ENCODE results near the gene CCDC154.

The CCDC154 gene

DNA sequence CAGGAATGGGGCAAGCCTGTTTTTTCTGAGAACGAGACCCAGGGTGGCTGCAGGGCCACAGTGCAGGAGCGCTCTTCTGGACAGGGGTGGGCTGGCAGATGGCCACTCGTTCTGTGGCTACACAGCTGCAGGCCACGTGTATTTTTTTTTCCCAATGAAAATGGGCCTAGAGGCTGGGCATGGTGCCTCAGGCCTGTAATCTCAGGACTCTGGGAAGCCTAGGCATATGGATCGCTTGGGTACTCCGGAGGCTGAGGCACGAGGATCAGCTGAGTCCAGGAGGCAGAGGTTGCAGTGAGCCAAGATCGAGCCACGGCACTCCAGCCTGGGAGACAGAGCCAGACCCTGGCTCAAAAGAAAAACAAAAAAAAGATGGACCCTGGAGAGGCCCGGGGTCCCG lies 36.6 kb downstream of the CCDC154 start:
- peaks cover 0 to 24% of the 10 kb centered on the region in 2 donors for H3K36me3 ChIP-seq (ENCODE audit: control insufficient read depth in 1 of 2, insufficient read depth in 2 of 2, low read length in 2 of 2)

DNA sequence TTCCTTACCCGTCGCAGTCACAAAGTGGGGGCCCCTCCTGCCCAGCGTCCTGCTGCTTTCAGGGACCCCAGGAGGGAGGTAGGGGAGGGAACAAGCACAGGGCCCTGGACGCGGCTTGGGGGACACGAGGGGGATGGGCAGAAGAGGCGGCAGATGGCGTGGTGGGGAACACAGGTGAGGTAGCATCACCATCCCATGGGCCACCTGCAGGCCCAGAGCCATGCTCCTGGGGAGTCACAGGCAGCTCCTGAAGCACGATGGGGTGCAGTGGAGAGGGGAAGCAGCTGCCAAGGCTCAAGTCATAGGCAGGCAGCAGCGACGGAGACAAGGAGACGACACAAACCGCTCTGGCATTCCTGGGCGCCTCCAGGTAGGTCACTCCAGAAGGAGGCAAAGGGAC lies 40.6 kb downstream of the CCDC154 start:
- Histone ChIP-seq H3K36me3 (ENCODE audit: control insufficient read depth in 1 of 2, insufficient read depth in 2 of 2, low read length in 2 of 2) (peaks cover 6 to 51% of the 10 kb centered on the region in 2 donors), H3K4me3 (ENCODE audit: low read depth in 1 of 2, low read length in 2 of 2) (no peak overlapping the region), H3K27ac (ENCODE audit: low read length) (no peak overlapping the region), H3K4me1 (ENCODE audit: control insufficient read depth in 1 of 2, insufficient read depth in 2 of 2, low read length in 2 of 2) (peaks cover 0 to 15% of the 10 kb centered on the region in 2 donors), H3K27me3 (ENCODE audit: low read depth, low read length) (no peaks in the 10 kb centered on the region), H3K9me3 (ENCODE audit: control insufficient read depth in 1 of 2, low read length in 2 of 2) (no peaks in the 10 kb centered on the region)

More for the DNA sequence above, 36.6 kb downstream of the CCDC154 start:
- peaks cover 0 to 21% of the 10 kb centered on the region in 2 donors for H3K4me1 ChIP-seq (ENCODE audit: control insufficient read depth in 1 of 2, insufficient read depth in 2 of 2, low read length in 2 of 2)
- H3K27me3 ChIP-seq (ENCODE audit: low read depth, low read length) = no peaks in the 10 kb centered on the region
- H3K4me3 ChIP-seq (ENCODE audit: low read depth in 1 of 2, low read length in 2 of 2) = peak overlapping the region in 1 of 2 donors; percentile 70
- no peak overlapping the region for H3K27ac ChIP-seq (ENCODE audit: low read length)
- H3K9me3 ChIP-seq (ENCODE audit: control insufficient read depth in 1 of 2, low read length in 2 of 2) = no peaks in the 10 kb centered on the region

DNA sequence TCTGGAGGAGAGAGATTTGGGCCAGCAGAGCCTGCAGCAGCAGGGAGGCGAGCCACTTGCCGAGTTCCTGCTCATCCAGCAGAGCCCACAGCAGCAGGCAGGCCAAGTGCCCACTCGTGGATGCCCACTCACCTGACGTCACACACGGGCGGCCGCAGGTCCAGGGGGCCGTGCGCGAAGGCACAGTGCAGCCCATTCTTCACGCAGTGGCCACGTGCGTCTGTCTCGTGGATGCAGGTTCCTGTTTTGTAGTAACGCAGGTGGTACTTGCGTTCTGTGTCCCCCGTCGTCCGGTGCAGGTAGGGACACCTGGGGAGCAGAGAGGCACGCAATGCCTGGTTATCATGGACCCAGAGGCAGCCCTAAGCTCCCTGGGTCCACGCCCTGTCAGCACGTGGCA lies 41.3 kb downstream of the CCDC154 start:
- Histone ChIP-seq H3K27ac (ENCODE audit: low read length) (no peak overlapping the region), H3K4me1 (ENCODE audit: control insufficient read depth in 1 of 2, insufficient read depth in 2 of 2, low read length in 2 of 2) (peaks cover 0 to 9% of the 10 kb centered on the region in 2 donors), H3K9me3 (ENCODE audit: control insufficient read depth in 1 of 2, low read length in 2 of 2) (no peaks in the 10 kb centered on the region), H3K4me3 (ENCODE audit: low read depth in 1 of 2, low read length in 2 of 2) (no peak overlapping the region), H3K27me3 (ENCODE audit: low read depth, low read length) (no peaks in the 10 kb centered on the region), H3K36me3 (ENCODE audit: control insufficient read depth in 1 of 2, insufficient read depth in 2 of 2, low read length in 2 of 2) (peaks cover 6 to 58% of the 10 kb centered on the region in 2 donors)

DNA sequence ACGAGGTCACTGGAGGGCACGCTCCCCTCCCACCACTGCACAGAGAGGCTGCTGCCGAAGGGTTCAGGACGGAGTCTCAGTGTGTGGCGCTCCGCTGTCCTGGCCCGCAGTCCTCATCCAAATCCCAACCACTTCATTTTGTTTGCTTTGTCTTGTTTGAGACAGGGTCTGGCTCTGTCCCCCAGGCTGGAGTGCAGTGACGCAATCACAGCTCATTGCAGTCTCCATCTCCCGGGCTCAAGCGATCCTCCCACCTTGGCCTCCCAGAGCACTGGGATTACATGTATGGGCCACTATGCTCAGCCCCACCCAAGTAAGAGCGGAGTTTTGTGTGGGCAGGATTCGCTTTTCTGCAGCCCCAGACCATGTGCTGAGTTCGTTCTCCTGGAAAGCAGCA lies 42.6 kb downstream of the CCDC154 start:
- Histone ChIP-seq H3K27ac (ENCODE audit: low read length) (no peak overlapping the region), H3K4me1 (ENCODE audit: control insufficient read depth in 1 of 2, insufficient read depth in 2 of 2, low read length in 2 of 2) (no peaks in the 10 kb centered on the region), H3K9me3 (ENCODE audit: control insufficient read depth in 1 of 2, low read length in 2 of 2) (no peaks in the 10 kb centered on the region), H3K4me3 (ENCODE audit: low read depth in 1 of 2, low read length in 2 of 2) (no peak overlapping the region), H3K27me3 (ENCODE audit: low read depth, low read length) (no peaks in the 10 kb centered on the region), H3K36me3 (ENCODE audit: control insufficient read depth in 1 of 2, insufficient read depth in 2 of 2, low read length in 2 of 2) (peaks cover 6 to 62% of the 10 kb centered on the region in 2 donors)

DNA sequence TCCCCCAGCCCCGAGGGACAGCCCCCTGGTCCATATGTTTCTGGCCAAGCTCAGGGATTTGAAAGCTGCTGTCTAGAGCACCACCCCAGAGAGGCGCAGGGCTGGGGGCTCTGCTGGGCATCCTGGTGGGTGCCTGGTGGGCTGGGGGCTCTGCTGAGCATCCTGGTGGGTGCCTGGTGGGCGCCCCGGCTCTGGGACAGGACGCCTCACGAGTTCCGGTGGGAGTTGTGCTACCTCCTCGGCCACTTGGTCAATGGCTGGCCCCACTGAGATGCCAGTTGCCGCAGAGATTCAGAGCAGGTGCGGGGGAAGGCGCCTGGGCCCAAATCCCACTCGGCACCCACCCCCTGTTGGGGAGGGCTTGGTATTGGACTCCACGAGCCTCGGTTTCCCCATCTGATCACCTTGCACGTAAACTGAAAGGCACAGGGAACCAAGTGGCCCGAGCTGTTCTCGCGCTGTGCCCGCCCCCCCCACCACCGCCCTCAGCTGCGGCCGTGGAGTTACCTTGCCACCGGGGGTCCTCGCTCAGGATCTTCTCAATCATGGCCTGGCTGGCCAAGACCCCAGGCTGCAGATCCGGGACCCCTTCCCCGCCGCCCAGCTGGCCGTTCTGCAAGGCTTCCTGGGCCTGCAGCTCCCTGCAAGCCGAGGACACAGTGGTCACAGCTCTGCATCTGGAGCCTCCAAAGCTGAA lies 43.1 kb downstream of the CCDC154 start:
- H3K4me3 ChIP-seq (ENCODE audit: low read depth in 1 of 2, low read length in 2 of 2) = no peak overlapping the region

DNA sequence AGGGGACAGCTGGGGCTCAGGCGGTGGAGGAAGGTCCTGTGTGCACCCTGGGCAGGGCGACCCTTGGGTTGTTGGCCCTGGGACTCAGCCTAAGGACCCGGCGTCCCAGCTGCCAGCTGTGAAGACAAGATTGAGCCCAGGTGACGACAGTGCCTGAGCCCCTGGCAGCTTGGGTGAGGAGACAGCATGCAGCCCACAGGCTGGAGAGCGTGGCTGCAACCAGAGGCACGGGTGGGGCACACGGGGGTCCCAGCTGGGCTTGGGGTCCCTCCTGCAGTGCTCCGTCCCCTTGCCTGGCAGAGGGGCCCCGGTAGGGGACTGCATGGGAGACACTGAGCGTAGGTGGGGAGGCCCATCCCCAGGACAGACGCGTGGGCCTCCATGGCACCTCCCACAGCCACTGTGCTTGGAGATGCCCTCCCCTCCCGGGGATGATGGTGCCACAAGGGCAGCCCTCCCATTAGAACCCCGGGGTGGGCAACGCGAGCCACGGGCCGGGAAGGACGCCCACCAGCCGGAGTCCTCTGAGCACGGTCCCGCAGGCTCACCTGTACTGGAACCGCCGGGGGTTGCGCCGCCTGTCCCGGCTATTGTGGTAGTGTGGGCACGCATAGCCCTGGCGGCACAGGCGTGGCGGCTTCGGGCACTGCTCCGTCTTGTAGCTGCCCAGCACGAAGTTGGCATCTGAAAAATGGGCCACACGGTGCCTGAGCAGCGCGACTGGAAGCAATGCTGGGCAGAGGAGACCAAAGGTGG lies 45.4 kb downstream of the CCDC154 start:
- Histone ChIP-seq H3K36me3 (ENCODE audit: control insufficient read depth in 1 of 2, insufficient read depth in 2 of 2, low read length in 2 of 2) (peaks cover 6 to 70% of the 10 kb centered on the region in 2 donors), H3K27me3 (ENCODE audit: low read depth, low read length) (no peaks in the 10 kb centered on the region), H3K4me3 (ENCODE audit: low read depth in 1 of 2, low read length in 2 of 2) (no peak overlapping the region), H3K4me1 (ENCODE audit: control insufficient read depth in 1 of 2, insufficient read depth in 2 of 2, low read length in 2 of 2) (no peaks in the 10 kb centered on the region), H3K27ac (ENCODE audit: low read length) (no peak overlapping the region), H3K9me3 (ENCODE audit: control insufficient read depth in 1 of 2, low read length in 2 of 2) (no peaks in the 10 kb centered on the region)

More for the DNA sequence above, 43.1 kb downstream of the CCDC154 start:
- no peaks in the 10 kb centered on the region for H3K4me1 ChIP-seq (ENCODE audit: control insufficient read depth in 1 of 2, insufficient read depth in 2 of 2, low read length in 2 of 2)
- H3K36me3 ChIP-seq (ENCODE audit: control insufficient read depth in 1 of 2, insufficient read depth in 2 of 2, low read length in 2 of 2) = peaks cover 6 to 63% of the 10 kb centered on the region in 2 donors
- H3K27ac ChIP-seq (ENCODE audit: low read length) = no peak overlapping the region
- H3K9me3 ChIP-seq (ENCODE audit: control insufficient read depth in 1 of 2, low read length in 2 of 2) = no peaks in the 10 kb centered on the region
- no peaks in the 10 kb centered on the region for H3K27me3 ChIP-seq (ENCODE audit: low read depth, low read length)

DNA sequence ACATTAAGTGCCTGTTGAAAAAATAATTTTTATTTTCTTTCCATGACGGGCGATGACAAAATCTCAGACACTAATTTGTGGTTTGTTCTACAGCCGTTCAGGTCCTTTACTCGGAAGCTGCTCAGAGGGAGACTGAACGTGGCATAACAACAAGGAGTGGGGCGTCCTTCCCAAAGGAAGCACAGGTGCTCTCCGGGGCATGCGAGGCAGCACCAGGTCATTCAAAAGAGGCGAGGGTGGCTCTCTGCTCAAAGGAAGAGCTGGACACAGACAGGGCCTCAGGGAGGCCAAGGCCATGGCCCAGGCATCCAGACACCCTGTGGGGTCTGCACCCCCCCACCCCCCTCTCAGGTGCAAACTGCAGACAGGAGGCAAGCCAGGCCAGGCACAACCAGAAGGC lies 46.0 kb downstream of the CCDC154 start:
- no peaks in the 10 kb centered on the region for H3K27me3 ChIP-seq (ENCODE audit: low read depth, low read length)
- no peak overlapping the region for H3K4me3 ChIP-seq (ENCODE audit: low read depth in 1 of 2, low read length in 2 of 2)
- no peaks in the 10 kb centered on the region for H3K9me3 ChIP-seq (ENCODE audit: control insufficient read depth in 1 of 2, low read length in 2 of 2)
- H3K36me3 ChIP-seq (ENCODE audit: control insufficient read depth in 1 of 2, insufficient read depth in 2 of 2, low read length in 2 of 2) = peaks cover 6 to 72% of the 10 kb centered on the region in 2 donors
- no peak overlapping the region for H3K27ac ChIP-seq (ENCODE audit: low read length)
- H3K4me1 ChIP-seq (ENCODE audit: control insufficient read depth in 1 of 2, insufficient read depth in 2 of 2, low read length in 2 of 2) = no peaks in the 10 kb centered on the region

DNA sequence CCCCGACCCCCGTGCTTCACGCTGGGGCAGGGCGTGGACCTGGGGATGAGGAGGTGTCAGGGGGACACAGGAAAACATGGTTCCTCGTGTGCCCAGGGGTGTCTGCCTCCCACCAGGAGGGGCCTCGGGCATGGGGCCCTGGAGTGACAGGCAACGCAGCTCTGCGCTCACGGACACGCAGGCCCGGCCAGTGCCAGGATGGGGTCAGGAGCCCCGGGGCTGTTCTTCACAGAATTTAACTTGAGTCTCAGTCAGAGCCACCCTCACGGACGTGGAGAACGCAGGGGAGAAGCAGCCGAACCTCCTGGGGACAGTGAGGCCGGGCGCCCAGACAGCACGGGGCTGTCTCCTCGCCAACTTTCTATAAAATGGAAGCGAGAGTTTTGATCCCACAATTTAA lies 46.6 kb downstream of the CCDC154 start:
- H3K36me3 ChIP-seq (ENCODE audit: control insufficient read depth in 1 of 2, insufficient read depth in 2 of 2, low read length in 2 of 2) = peaks cover 6 to 72% of the 10 kb centered on the region in 2 donors
- H3K4me1 ChIP-seq (ENCODE audit: control insufficient read depth in 1 of 2, insufficient read depth in 2 of 2, low read length in 2 of 2) = no peaks in the 10 kb centered on the region
- H3K27me3 ChIP-seq (ENCODE audit: low read depth, low read length) = no peaks in the 10 kb centered on the region
- H3K27ac ChIP-seq (ENCODE audit: low read length) = no peak overlapping the region
- no peak overlapping the region for H3K4me3 ChIP-seq (ENCODE audit: low read depth in 1 of 2, low read length in 2 of 2)
- H3K9me3 ChIP-seq (ENCODE audit: control insufficient read depth in 1 of 2, low read length in 2 of 2) = no peaks in the 10 kb centered on the region

DNA sequence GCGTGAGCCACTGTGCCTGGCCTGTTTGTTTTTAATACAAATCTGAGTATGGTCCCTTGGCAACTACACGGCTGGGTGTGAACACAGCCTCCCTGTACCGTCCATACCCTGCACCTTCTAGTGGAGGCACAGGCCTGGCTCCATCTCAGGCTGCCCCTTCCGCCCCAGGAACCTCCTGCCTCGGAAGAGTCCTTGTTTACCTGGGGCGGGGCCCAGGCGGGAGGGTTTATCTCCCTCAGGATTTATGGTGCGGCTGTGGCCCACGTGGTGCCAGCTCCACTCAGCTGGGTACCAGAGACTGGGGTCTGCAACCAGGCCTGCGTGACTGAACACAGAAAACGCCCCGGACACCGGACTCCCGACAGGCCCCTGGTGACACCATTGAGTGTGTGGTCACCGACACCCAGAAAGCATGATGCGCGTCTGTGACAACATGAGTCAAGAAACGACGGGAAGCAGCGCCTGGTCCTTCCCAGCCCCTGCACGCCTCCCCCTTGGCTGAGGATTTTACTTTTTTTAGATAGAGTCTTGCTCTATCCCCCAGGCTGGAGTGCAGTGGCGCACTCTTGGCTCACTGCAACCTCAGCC lies 48.8 kb downstream of the CCDC154 start:
- H3K9me3 ChIP-seq (ENCODE audit: control insufficient read depth in 1 of 2, low read length in 2 of 2) = no peaks in the 10 kb centered on the region
- no peak overlapping the region for H3K4me3 ChIP-seq (ENCODE audit: low read depth in 1 of 2, low read length in 2 of 2)
- no peaks in the 10 kb centered on the region for H3K27me3 ChIP-seq (ENCODE audit: low read depth, low read length)
- H3K4me1 ChIP-seq (ENCODE audit: control insufficient read depth in 1 of 2, insufficient read depth in 2 of 2, low read length in 2 of 2) = no peaks in the 10 kb centered on the region
- peaks cover 6 to 70% of the 10 kb centered on the region in 2 donors for H3K36me3 ChIP-seq (ENCODE audit: control insufficient read depth in 1 of 2, insufficient read depth in 2 of 2, low read length in 2 of 2)
- H3K27ac ChIP-seq (ENCODE audit: low read length) = no peak overlapping the region

DNA sequence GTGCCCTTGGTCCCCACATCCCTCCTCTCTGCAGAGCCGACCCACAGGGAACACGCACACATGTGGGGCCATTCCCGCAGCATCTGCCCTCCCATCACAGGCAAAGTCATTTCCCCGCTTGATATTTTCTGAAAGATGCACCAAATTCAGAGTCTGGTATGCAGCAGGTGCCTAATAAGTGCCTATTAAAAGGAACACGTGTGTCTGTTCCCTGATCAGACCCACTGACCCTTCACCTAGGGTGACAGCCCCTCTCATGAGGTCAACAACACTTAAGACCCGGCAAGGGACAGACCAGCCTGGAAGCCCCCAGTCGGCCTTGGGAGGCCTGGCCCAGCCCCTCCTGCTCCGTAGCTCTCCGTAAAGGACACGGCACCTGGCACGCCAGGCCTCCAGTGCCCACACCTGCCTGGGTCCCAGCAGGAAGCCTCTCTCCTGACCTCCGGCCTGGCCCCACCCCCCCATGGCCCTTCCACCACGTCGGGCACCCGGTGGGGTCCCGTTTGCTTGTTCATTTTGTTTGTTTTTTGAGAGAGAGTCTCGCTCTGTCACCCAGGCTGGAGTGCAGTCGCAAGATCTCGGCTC lies 49.9 kb downstream of the CCDC154 start:
- no peaks in the 10 kb centered on the region for H3K27me3 ChIP-seq (ENCODE audit: low read depth, low read length)
- H3K9me3 ChIP-seq (ENCODE audit: control insufficient read depth in 1 of 2, low read length in 2 of 2) = no peaks in the 10 kb centered on the region
- H3K4me3 ChIP-seq (ENCODE audit: low read depth in 1 of 2, low read length in 2 of 2) = no peak overlapping the region
- no peak overlapping the region for H3K27ac ChIP-seq (ENCODE audit: low read length)
- H3K36me3 ChIP-seq (ENCODE audit: control insufficient read depth in 1 of 2, insufficient read depth in 2 of 2, low read length in 2 of 2) = peaks cover 2 to 76% of the 10 kb centered on the region in 2 donors
- H3K4me1 ChIP-seq (ENCODE audit: control insufficient read depth in 1 of 2, insufficient read depth in 2 of 2, low read length in 2 of 2) = no peaks in the 10 kb centered on the region

DNA sequence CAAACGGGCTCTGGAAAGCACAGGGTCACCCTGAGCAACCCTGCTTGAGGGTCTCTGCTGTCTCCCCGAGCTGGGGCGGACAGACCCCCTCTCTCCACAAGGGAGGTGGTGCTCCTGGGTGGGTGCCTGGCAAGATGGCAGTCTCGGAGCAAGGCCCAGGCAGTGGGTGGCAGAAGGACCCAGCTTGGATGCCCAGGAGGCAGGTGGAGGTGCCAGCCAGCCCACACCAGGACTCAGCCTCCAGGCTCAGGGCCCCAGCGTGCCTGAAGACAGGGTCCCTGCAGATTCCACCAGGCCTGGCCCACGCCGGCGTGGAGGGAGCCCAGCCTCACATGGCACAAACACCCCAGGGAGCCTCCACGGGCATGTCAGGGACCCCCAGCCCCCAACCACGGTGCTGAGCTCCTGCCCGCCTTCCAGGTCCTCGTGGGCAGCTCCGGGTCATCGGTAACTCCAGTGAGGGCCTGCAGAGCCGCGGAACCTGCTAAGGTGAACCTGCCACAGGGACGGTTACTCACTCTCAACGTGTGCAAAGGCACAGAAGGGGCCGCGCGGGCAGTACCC lies 50.7 kb downstream of the CCDC154 start:
- Histone ChIP-seq H3K9me3 (ENCODE audit: control insufficient read depth in 1 of 2, low read length in 2 of 2) (no peaks in the 10 kb centered on the region), H3K4me3 (ENCODE audit: low read depth in 1 of 2, low read length in 2 of 2) (no peak overlapping the region), H3K4me1 (ENCODE audit: control insufficient read depth in 1 of 2, insufficient read depth in 2 of 2, low read length in 2 of 2) (no peaks in the 10 kb centered on the region), H3K36me3 (ENCODE audit: control insufficient read depth in 1 of 2, insufficient read depth in 2 of 2, low read length in 2 of 2) (peaks cover 0 to 74% of the 10 kb centered on the region in 2 donors), H3K27me3 (ENCODE audit: low read depth, low read length) (no peaks in the 10 kb centered on the region), H3K27ac (ENCODE audit: low read length) (no peak overlapping the region)
